ENCODE data around the gene CXorf58.
"Not testable (repeated sequence)": the region's sequence is repeated elsewhere in the genome, so short reads cannot be mapped to it uniquely, and the experiment has no call there.

Gene CXorf58

GRCh38 chrX:23954396-23954795 lies 46.6 kb downstream of the CXorf58 start:
- DNase-seq = no peak

DNA sequence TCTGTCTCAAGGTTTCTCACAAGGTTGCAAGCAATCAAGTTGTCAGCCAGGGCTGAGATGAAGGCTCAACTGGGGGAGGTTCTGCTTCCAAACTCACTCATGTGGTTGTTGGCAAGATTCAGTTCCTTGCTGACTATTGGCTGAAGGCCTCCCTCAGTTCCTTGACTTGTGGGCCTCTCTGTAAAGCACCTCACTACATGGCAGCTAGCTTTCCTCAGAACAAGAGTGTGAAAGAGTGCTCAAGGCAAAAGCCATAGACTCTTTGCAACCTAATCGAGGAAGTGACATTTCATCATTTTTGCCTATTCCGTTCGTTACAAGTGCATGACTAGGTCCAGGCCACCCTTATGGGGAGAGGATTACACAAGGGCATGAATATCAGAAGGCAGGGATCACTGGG lies 52.0 kb downstream of the CXorf58 start:
- DNase-seq = no peak

DNA sequence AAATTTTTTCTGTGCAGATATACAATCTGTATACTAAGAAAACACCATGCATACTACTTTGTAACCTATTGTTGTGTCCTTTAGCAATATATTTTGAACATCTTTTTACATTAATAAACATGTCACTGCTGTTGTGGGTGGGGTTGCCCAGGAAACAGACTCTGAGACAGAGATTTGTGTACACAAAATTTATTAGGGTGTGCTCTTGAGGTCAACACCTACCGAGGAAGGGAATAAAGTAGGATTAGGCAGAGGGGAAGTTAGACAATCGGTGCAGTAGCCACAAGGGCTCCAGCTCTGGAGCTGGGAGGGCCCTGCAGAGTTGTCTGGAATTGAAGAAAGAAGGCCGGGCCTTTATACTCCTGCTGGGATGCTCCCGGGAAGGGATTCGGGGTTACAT lies 56.4 kb downstream of the CXorf58 start:
- no peak for DNase-seq

DNA sequence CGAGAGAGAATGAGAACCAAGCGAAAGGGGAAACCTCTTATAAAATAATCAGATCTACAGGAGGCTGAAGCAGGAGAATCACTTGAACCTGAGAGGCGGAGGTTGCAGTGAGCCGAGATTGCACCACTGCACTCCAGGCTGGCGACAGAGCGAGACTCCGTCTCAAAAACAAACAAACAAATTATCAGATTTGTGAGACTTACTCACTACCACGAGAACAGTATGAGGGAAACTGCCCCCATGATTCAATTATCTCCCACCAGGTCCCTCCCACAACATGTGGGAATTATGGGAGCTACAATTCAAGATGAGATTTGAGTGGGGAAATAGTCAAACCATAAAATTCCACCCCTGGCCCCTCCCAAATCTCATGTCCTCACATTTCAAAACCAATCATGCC lies 57.8 kb downstream of the CXorf58 start:
- not testable (repeated sequence) for DNase-seq

GRCh38 chrX:23978491-23978890 lies 70.7 kb downstream of the CXorf58 start:
- no peak for DNase-seq

DNA sequence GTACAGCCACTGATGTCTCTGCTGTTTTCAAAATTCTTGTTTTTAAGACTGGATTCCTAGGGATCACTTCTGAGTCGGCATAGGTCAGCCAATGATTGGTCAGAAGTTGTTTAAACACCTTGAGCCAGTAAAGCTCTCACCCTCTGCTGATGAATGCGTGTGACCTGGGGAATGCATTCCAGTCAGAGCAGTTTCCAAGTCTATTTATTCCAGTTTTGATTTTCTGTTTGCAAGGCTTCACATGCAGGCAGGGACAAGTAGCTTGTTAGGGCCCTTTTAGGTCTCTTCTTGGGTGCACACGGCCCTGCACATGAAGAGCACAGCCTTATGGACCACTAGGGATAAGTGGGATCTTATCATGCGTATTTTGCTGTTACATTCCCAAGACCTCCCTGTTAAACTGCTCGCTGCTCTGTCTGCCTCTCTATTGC lies 72.2 kb downstream of the CXorf58 start:
- DNase-seq = no peak

- DNase-seq = no peak
Measured at GRCh38 chrX:23981222-23981621, 73.4 kb downstream of the CXorf58 start.

GRCh38 chrX:23981711-23982110 lies 73.9 kb downstream of the CXorf58 start:
- DNase-seq = no peak

DNA sequence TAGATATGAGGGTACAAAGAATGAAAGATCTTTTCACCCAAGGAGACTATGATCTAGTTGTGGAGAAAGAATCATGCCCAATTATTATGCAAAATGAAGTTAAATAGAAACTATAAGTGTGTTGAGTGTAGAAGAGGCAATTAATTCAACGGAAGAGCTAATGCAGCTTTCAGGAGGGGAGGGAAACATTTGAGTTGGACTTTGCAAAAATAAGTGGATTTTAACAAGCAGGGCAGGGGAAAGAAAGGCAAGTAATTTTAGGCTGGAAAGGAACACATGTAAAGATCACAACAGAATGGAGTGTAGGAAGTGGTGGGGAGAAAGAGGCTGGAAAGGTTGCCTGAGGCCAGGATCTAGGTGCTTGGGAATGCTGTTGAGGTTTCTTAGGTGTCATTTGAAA lies 75.1 kb downstream of the CXorf58 start:
- no peak for DNase-seq

All from NCI-H187 (cell line).